Hepatocyte (in vitro differentiated cells): ENCODE measurements around the gene BICD1. TPM values are rescaled to one million over a fixed set of nuclear protein-coding genes. Genes with fewer than 3 reads are reported as not detected.
A peak's percentile ranks its signal among the peaks of the same experiment; 100 is the strongest.

Source experiments
- DNase-seq: peaks from one replicate; pipeline ENCODE4 v3.0.0-alpha.2; 2016; ENCODE audit warnings: low spot score
- H2AFZ ChIP-seq: fragments of 200-600 bp; sonication (generic); 2 replicates; pipeline ENCODE4 v1.6.0; 2016; ENCODE audit warnings: antibody characterized with exemption, mild to moderate bottlenecking
- H3K27ac ChIP-seq: fragments of 200-600 bp; sonication (generic); 2 replicates; pipeline ENCODE4 v1.5.1; 2016; ENCODE audit warnings: mild to moderate bottlenecking
- H3K27me3 ChIP-seq: fragments of 200-600 bp; sonication (generic); 2 replicates; pipeline ENCODE4 v1.6.1; 2016
- H3K36me3 ChIP-seq: fragments of 200-600 bp; sonication (generic); replicated peaks from 2 replicates; pipeline ENCODE4 v1.5.1; 2016; ENCODE audit warnings: low read depth; ENCODE audit not compliant: insufficient read depth
- H3K4me1 ChIP-seq: fragments of 200-600 bp; sonication (generic); 2 replicates; pipeline ENCODE4 v1.5.1; 2016; ENCODE audit warnings: mild to moderate bottlenecking, moderate library complexity; ENCODE audit not compliant: insufficient read depth
- H3K4me2 ChIP-seq: fragments of 200-600 bp; sonication (generic); 2 replicates; pipeline ENCODE4 v1.6.0; 2016
- H3K4me3 ChIP-seq: fragments of 200-600 bp; sonication (generic); 2 replicates; pipeline ENCODE4 v1.5.1; 2016; ENCODE audit warnings: mild to moderate bottlenecking
- H3K79me2 ChIP-seq: fragments of 200-600 bp; sonication (generic); 2 replicates; pipeline ENCODE4 v1.6.0; 2017; ENCODE audit warnings: mild to moderate bottlenecking
- H3K9me2 ChIP-seq: fragments of 200-600 bp; sonication (generic); replicated peaks from 2 replicates; pipeline ENCODE4 v1.6.0; 2017; ENCODE audit warnings: mild to moderate bottlenecking; ENCODE audit not compliant: insufficient read depth
- H3K9me3 ChIP-seq: fragments of 200-600 bp; sonication (generic); 2 replicates; pipeline ENCODE4 v1.5.1; 2016; ENCODE audit warnings: low read depth, mild to moderate bottlenecking
- H4K20me1 ChIP-seq: fragments of 200-600 bp; sonication (generic); 2 replicates; pipeline ENCODE4 v1.6.0; 2016; ENCODE audit warnings: mild to moderate bottlenecking; ENCODE audit not compliant: insufficient read depth, poor library complexity, severe bottlenecking
- CTCF ChIP-seq: fragments of 200-600 bp; sonication (generic); IDR thresholded peaks from 2 replicates; pipeline ENCODE4 v1.5.1; 2016; ENCODE audit warnings: antibody characterized with exemption, mild to moderate bottlenecking; ENCODE audit not compliant: poor library complexity
- EZH2 ChIP-seq: fragments of 200-600 bp; sonication (generic); IDR thresholded peaks from 2 replicates; pipeline ENCODE4 v1.6.1; 2016; ENCODE audit warnings: antibody characterized with exemption, mild to moderate bottlenecking, borderline replicate concordance
- EZH2phosphoT487 ChIP-seq: fragments of 200-600 bp; sonication (generic); IDR thresholded peaks from one replicate; pipeline ENCODE4 v1.6.1; 2018; ENCODE audit warnings: antibody characterized with exemption, mild to moderate bottlenecking, low read depth, moderate library complexity; ENCODE audit not compliant: unreplicated experiment, severe bottlenecking
- WGBS: methylation state at CpG from one replicate; pipeline ENCODE4 v1.1.6; 2016; ENCODE audit warnings: low lambda C conversion rate; ENCODE audit errors: missing lambda C conversion rate; 5-methylcytosine and 5-hydroxymethylcytosine counted together
- polyA plus RNA-seq: library from polyadenylated mRNA; unstranded; fragments of >200 nt; fragmentation: Nextera tagmentation; extraction: Ambion mirVana; gene quantifications from 2 replicates; pipeline ENCODE4 v1.2.1, GENCODE V29; 2016
- total RNA-seq: library from RNA; depleted of rRNA; stranded (reverse); fragments of >200 nt; gene quantifications from 2 replicates; pipeline ENCODE4 v1.2.3, GENCODE V29; 2014

BICD1 gene
- total and polyA plus RNA-seq, 2 experiments from 2014 or later, result 19.7 to 23.6 TPM

DNA sequence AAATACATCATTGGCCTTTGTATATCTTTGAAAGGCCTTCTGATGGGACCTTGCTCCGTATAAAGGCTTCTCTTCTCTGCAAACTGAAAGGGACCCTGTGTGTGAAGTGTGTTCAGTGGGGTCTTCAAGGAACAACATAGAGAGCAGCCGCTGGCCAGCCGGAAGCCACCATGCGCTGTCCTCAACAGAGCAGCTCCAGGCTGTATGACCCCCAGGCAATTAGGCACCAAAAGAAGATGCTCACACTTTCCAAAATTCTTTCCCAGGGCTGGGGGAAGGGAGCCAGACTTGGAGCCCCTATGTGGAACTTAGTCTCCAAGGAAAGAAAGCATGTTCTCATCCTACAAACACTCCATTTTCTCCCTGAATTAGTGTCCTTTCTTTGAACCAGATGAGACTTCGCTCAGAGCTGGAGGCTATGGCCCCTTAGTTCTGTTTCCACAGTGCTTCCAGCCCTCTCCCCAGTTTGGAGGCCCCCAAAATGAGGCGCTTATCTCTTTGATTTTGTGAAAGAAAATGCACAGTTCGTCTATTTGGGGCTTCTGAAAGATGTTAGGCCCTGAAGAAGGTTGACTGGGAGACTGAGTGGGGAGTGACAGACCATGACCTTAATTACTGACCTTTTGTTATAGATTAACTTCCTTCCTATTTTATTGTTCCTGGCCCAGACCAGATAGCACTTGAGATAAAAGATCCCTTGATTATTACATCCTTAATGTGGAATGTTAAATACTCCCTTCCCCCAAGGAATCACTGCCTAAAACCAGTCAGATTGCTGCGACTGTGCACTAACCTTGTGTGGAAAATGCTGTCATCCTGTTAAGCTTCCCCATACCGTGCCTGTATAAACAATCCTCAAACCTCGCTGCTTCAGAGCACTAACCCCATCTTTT is 164.4 kb downstream of the BICD1 start:
- Histone ChIP-seq H3K9me2 (no peaks in the 10 kb centered on the region), H3K4me3 (no peak overlapping the region), H3K4me1 (peaks cover 37% of the 10 kb centered on the region), H3K27me3 (no peaks in the 10 kb centered on the region), H3K9me3 (no peaks in the 10 kb centered on the region), H2AFZ (peak overlapping the region; percentile 39), H3K4me2 (peak overlapping the region; percentile 38), H3K79me2 (peaks cover 12% of the 10 kb centered on the region), H4K20me1 (no peaks in the 10 kb centered on the region), H3K27ac (peak overlapping the region; percentile 70), H3K36me3 (no peaks in the 10 kb centered on the region)
- no peak for TF ChIP-seq EZH2
- no peak for TF ChIP-seq EZH2phosphoT487
- TF ChIP-seq CTCF, result no peak
- 38% methylated on average over 10 of the region's 10 CpGs for WGBS
- DNase-seq, result peak; percentile 44

GRCh38 chr12:32272465-32272864 is 165.8 kb downstream of the BICD1 start:
- DNase-seq, result no peak
- peaks cover 9% of the 10 kb centered on the region for H3K79me2 ChIP-seq
- no peaks in the 10 kb centered on the region for H3K36me3 ChIP-seq
- H4K20me1 ChIP-seq, result no peaks in the 10 kb centered on the region
- 53% methylated on average over 2 of the region's 2 CpGs for WGBS
- H3K9me3 ChIP-seq, result no peaks in the 10 kb centered on the region
- no peak overlapping the region for H2AFZ ChIP-seq
- H3K4me3 ChIP-seq, result no peak overlapping the region
- H3K9me2 ChIP-seq, result no peaks in the 10 kb centered on the region
- no peak for TF ChIP-seq EZH2
- no peak for TF ChIP-seq EZH2phosphoT487
- no peak for TF ChIP-seq CTCF
- H3K27ac ChIP-seq, result peak overlapping the region; percentile 70
- peak overlapping the region; percentile 38 for H3K4me2 ChIP-seq
- no peaks in the 10 kb centered on the region for H3K27me3 ChIP-seq
- peaks cover 37% of the 10 kb centered on the region for H3K4me1 ChIP-seq

DNA sequence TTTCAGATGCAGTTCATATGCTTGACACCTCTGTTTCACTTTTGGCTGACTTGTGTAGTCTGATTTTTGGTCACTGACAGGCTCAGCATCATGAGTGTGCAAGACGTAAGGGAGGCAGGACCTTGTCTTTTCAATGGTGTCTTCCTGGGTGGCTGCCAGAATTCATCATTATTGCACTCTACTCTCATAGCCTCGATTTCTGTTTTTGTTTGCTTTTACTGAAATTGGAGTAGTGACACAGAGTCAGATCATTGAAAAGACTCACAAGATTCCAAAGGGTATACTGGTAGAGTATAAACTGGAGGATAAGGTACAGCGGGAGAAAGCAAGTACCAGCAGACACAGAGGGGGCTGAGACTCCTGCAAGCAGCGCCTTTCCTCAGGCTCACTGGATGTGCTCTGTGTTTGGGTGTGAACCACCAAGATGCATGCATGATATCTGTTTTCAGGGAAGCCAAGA is 166.4 kb downstream of the BICD1 start:
- peak overlapping the region; percentile 40 for H3K4me2 ChIP-seq
- no peak for TF ChIP-seq EZH2phosphoT487
- no peaks in the 10 kb centered on the region for H4K20me1 ChIP-seq
- no peaks in the 10 kb centered on the region for H3K9me3 ChIP-seq
- peak overlapping the region; percentile 70 for H3K27ac ChIP-seq
- H3K4me3 ChIP-seq, result no peak overlapping the region
- H3K79me2 ChIP-seq, result peaks cover 9% of the 10 kb centered on the region
- H3K9me2 ChIP-seq, result no peaks in the 10 kb centered on the region
- no peak overlapping the region for H2AFZ ChIP-seq
- DNase-seq, result no peak
- WGBS, result 61% methylated on average over 4 of the region's 4 CpGs
- H3K36me3 ChIP-seq, result no peaks in the 10 kb centered on the region
- no peaks in the 10 kb centered on the region for H3K27me3 ChIP-seq
- H3K4me1 ChIP-seq, result peaks cover 42% of the 10 kb centered on the region

- H4K20me1 ChIP-seq, result no peaks in the 10 kb centered on the region
- peak; percentile 55 for DNase-seq
- peak overlapping the region; percentile 7 for H2AFZ ChIP-seq
- no peaks in the 10 kb centered on the region for H3K36me3 ChIP-seq
- peak overlapping the region; percentile 70 for H3K27ac ChIP-seq
- no peaks in the 10 kb centered on the region for H3K9me3 ChIP-seq
- H3K4me1 ChIP-seq, result peaks cover 42% of the 10 kb centered on the region
- 44% methylated on average over 7 of the region's 7 CpGs for WGBS
- H3K4me2 ChIP-seq, result peak overlapping the region; percentile 40
- H3K79me2 ChIP-seq, result peaks cover 9% of the 10 kb centered on the region
- H3K27me3 ChIP-seq, result no peaks in the 10 kb centered on the region
- H3K9me2 ChIP-seq, result no peaks in the 10 kb centered on the region
- H3K4me3 ChIP-seq, result no peak overlapping the region
- no peak for TF ChIP-seq CTCF
- TF ChIP-seq EZH2phosphoT487, result no peak
- TF ChIP-seq EZH2, result no peak
Measured at GRCh38 chr12:32273712-32274111, 167.1 kb downstream of the BICD1 start.
